H9 (cell line): ENCODE data around the gene GRIA1. TPM values are rescaled to one million over a fixed set of nuclear protein-coding genes. Genes with fewer than 3 reads are reported as not detected.

Experiments
- DNase-seq: peaks from one replicate; pipeline ENCODE4 v3.0.0-alpha.2; 2017
- H2AFZ ChIP-seq: one replicate; pipeline ENCODE4 v1.6.1; 2013; ENCODE audit warnings: mild to moderate bottlenecking, low read length, control low read depth, moderate library complexity
- H2AK5ac ChIP-seq: 2 replicates; pipeline ENCODE4 v1.6.1; 2013; ENCODE audit warnings: low read length, control low read depth, mixed read lengths; ENCODE audit not compliant: insufficient read length
- H2BK120ac ChIP-seq: one replicate; pipeline ENCODE4 v1.6.1; 2013; ENCODE audit warnings: low read depth, mild to moderate bottlenecking, low read length, control low read depth, inconsistent platforms; ENCODE audit not compliant: poor library complexity, severe bottlenecking
- H2BK12ac ChIP-seq: 2 replicates; pipeline ENCODE4 v1.6.1; 2013; ENCODE audit warnings: low read length, control low read depth, mixed read lengths, low read depth; ENCODE audit not compliant: insufficient read length
- H2BK15ac ChIP-seq: 2 replicates; pipeline ENCODE4 v1.6.1; 2013; ENCODE audit warnings: low read depth, low read length, control low read depth
- H2BK20ac ChIP-seq: one replicate; pipeline ENCODE4 v1.6.1; 2013; ENCODE audit warnings: low read depth, mild to moderate bottlenecking, low read length, control low read depth, inconsistent platforms; ENCODE audit not compliant: poor library complexity, severe bottlenecking
- H2BK5ac ChIP-seq: 2 replicates; pipeline ENCODE4 v1.6.1; 2013; ENCODE audit warnings: low read length, control low read depth, mixed read lengths; ENCODE audit not compliant: insufficient read length
- H3K14ac ChIP-seq: 2 replicates; pipeline ENCODE4 v1.6.1; 2013; ENCODE audit warnings: low read length, control low read depth; ENCODE audit not compliant: insufficient read depth
- H3K18ac ChIP-seq: 2 replicates; pipeline ENCODE4 v1.6.1; 2013; ENCODE audit warnings: low read depth, mild to moderate bottlenecking, mixed read lengths, low read length, control low read depth; ENCODE audit not compliant: insufficient read length
- H3K23ac ChIP-seq: 2 replicates; pipeline ENCODE4 v1.6.1; 2013; ENCODE audit warnings: low read length, control low read depth, mixed read lengths, low read depth; ENCODE audit not compliant: insufficient read length
- H3K23me2 ChIP-seq: 2 replicates; pipeline ENCODE4 v1.6.1; 2013; ENCODE audit warnings: low read depth, mild to moderate bottlenecking, mixed read lengths, low read length, control low read depth; ENCODE audit not compliant: insufficient read length, poor library complexity, severe bottlenecking
- H3K27ac ChIP-seq: 2 replicates; pipeline ENCODE4 v1.5.1; 2013; ENCODE audit warnings: low read length, control low read depth, mixed read lengths, low read depth; ENCODE audit not compliant: insufficient read length
- H3K27me3 ChIP-seq: 2 replicates; pipeline ENCODE4 v1.6.1; 2013; ENCODE audit warnings: low read length, control low read depth, inconsistent platforms; ENCODE audit not compliant: insufficient read depth
- H3K4ac ChIP-seq: 2 replicates; pipeline ENCODE4 v1.6.1; 2013; ENCODE audit warnings: low read depth, mild to moderate bottlenecking, control low read depth, inconsistent platforms, low read length, moderate library complexity
- H3K4me1 ChIP-seq: 2 replicates; pipeline ENCODE4 v1.6.1; 2013; ENCODE audit warnings: low read length, control low read depth, inconsistent platforms; ENCODE audit not compliant: insufficient read depth
- H3K4me2 ChIP-seq: 2 replicates; pipeline ENCODE4 v1.6.1; 2013; ENCODE audit warnings: low read length, control low read depth, mixed read lengths; ENCODE audit not compliant: insufficient read length, insufficient read depth
- H3K56ac ChIP-seq: 2 replicates; pipeline ENCODE4 v1.6.1; 2013; ENCODE audit warnings: low read depth, mild to moderate bottlenecking, mixed read lengths, low read length, control low read depth; ENCODE audit not compliant: insufficient read length
- H3K79me1 ChIP-seq: 2 replicates; pipeline ENCODE4 v1.6.1; 2013; ENCODE audit warnings: low read depth, mild to moderate bottlenecking, moderate library complexity, low read length, control low read depth, inconsistent platforms; ENCODE audit not compliant: insufficient read depth, poor library complexity, severe bottlenecking
- H3K79me2 ChIP-seq: 2 replicates; pipeline ENCODE4 v1.6.1; 2013; ENCODE audit warnings: low read length, control low read depth, inconsistent platforms; ENCODE audit not compliant: insufficient read depth
- H3K9ac ChIP-seq: 2 replicates; pipeline ENCODE4 v1.6.1; 2013; ENCODE audit warnings: low read length, control low read depth, mixed read lengths; ENCODE audit not compliant: insufficient read length; ENCODE audit errors: extremely low read depth
- H3K9me3 ChIP-seq: one replicate; pipeline ENCODE4 v1.6.1; 2013; ENCODE audit warnings: low read depth, low read length, inconsistent platforms; ENCODE audit not compliant: control insufficient read depth
- H3T11ph ChIP-seq: one replicate; pipeline ENCODE4 v1.6.1; 2013; ENCODE audit warnings: mild to moderate bottlenecking, low read length, control low read depth, inconsistent platforms
- H4K20me1 ChIP-seq: one replicate; pipeline ENCODE4 v1.6.1; 2013; ENCODE audit not compliant: control insufficient read depth, insufficient read length, insufficient read depth
- H4K5ac ChIP-seq: 2 replicates; pipeline ENCODE4 v1.6.1; 2013; ENCODE audit warnings: low read depth, mild to moderate bottlenecking, mixed read lengths, low read length, control low read depth; ENCODE audit not compliant: insufficient read length
- H4K8ac ChIP-seq: replicated peaks from 2 replicates; pipeline ENCODE4 v1.6.1; 2013; ENCODE audit warnings: low read length, control low read depth, mixed read lengths, low read depth; ENCODE audit not compliant: insufficient read length
- H4K91ac ChIP-seq: 2 replicates; pipeline ENCODE4 v1.6.1; 2013; ENCODE audit warnings: low read depth, mild to moderate bottlenecking, moderate library complexity, mixed read lengths, low read length, control low read depth; ENCODE audit not compliant: insufficient read length
- H3K27ac Mint-ChIP-seq, 3 experiments: 2 replicates in 2 of 3; 3 replicates in 1 of 3; pipeline ENCODE4 v1.8.0; 2020 to 2021; ENCODE audit warnings: mixed read lengths in 3 of 3, mild to moderate bottlenecking in 1 of 3, moderate library complexity in 1 of 3
- H3K27me3 Mint-ChIP-seq: 2 replicates; pipeline ENCODE4 v1.8.0; 2021; ENCODE audit warnings: low read depth, mild to moderate bottlenecking, moderate library complexity, mixed read lengths
- H3K36me3 Mint-ChIP-seq, 3 experiments: 2 replicates in 2 of 3; 3 replicates in 1 of 3; pipeline ENCODE4 v1.8.0; 2020 to 2021; ENCODE audit warnings: low read depth in 3 of 3, mixed read lengths in 3 of 3; ENCODE audit not compliant: insufficient read depth in 1 of 3
- H3K4me1 Mint-ChIP-seq, 2 experiments: 2 replicates each; pipeline ENCODE4 v1.8.0; 2020; ENCODE audit warnings: mixed read lengths in 2 of 2
- H3K4me3 Mint-ChIP-seq, 2 experiments: 2 replicates in 1 of 2; 3 replicates in 1 of 2; pipeline ENCODE4 v1.8.0; 2020 to 2021; ENCODE audit warnings: mild to moderate bottlenecking in 2 of 2, mixed read lengths in 2 of 2, moderate library complexity in 1 of 2
- H3K9me3 Mint-ChIP-seq, 2 experiments: 2 replicates in 1 of 2; 3 replicates in 1 of 2; pipeline ENCODE4 v1.8.0; 2020; ENCODE audit warnings: mild to moderate bottlenecking in 2 of 2, mixed read lengths in 2 of 2, moderate library complexity in 1 of 2
- WGBS: extraction: QIAGEN DNeasy Blood & Tissue Kit; methylation state at CpG from one replicate; pipeline ENCODE4 v1.1.7; 2013; ENCODE audit warnings: missing lambda C conversion rate, low lambda C conversion rate, mixed read lengths; ENCODE audit not compliant: insufficient read length; ENCODE audit errors: extremely low coverage; 5-methylcytosine and 5-hydroxymethylcytosine counted together
- total RNA-seq: library from RNA; stranded (reverse); gene quantifications from 2 replicates; pipeline ENCODE4 v1.2.1, GENCODE V29; 2021
- TF ChIP-seq, protein P1 (sequence below): fragments of 200-600 bp; sonication (generic); conservative IDR thresholded peaks from 3 replicates; pipeline ENCODE4 v1.8.0; 2021; ENCODE audit warnings: antibody characterized with exemption, mild to moderate bottlenecking

The GRIA1 gene
- total RNA-seq, 1 experiment from 2014 or later: 0.52 TPM

DNA sequence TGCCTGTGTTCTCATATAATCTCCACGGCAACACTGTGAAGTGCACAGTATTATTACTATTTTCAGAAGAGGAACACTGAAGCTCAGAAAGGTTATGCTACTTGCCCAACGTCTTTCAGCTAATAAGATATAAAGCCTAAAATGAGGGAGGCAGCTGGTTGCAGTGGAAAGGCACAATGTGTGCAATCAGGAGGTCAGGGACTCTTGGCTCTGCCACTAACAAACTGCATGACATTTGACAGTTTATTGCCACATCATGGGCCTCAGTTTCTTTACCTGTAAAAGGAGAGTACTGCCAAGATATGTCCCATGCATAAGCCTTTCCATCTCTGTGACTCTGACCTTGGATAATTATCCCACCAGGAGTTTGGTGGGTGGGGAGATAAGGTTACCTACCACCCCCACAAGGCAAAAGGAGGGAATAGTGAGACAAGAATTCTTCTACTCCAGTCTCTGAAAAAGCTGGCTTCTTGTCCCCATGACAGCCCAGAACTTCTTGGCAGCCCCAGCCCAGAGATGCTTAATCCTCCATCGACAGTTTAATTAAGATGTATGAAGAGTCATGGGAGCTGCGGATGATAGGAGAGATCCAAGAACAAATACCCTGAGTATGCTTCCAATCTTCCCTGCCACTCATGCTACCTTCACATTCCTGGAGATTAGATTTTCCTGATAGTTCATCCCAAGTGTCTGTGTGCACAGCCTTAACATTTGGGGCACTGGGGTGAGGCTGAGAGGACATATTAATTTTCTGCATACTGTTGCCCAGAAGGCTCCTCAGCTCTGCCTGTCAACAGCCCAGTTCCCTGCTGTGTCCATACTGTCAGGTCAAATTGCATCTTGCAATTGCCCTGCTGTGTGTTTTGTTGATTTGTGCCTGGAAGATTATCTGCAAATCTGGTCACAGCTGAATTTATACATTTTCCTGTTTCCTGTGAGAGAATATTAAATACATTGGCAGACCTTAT is 277.0 kb downstream of the GRIA1 start:
- no peak overlapping the region for H2AFZ ChIP-seq
- no peak overlapping the region for H2BK12ac ChIP-seq
- no peak overlapping the region for H3K27ac ChIP-seq
- no CpG with 5 or more reads among the region's 4 CpGs for WGBS
- H3K4me3 Mint-ChIP-seq: no peak overlapping the region
- 0 out of 2 replicates have a peak, but pooled peaks cover 4% of the 10 kb centered on the region for H3K4me1 ChIP-seq
- H3K14ac ChIP-seq: no peak overlapping the region
- H3K56ac ChIP-seq: no peak overlapping the region
- H3K27me3 Mint-ChIP-seq: no peaks in the 10 kb centered on the region
- no peak overlapping the region for H2AK5ac ChIP-seq
- no peak overlapping the region for H4K5ac ChIP-seq
- H3K79me2 ChIP-seq: no peaks in the 10 kb centered on the region
- H3K9ac ChIP-seq: no peak overlapping the region
- H3K9me3 ChIP-seq: no peaks in the 10 kb centered on the region
- H3K27me3 ChIP-seq: no peaks in the 10 kb centered on the region
- H3K4me1 Mint-ChIP-seq: peaks cover 8% of the 10 kb centered on the region in 2 experiments
- TF ChIP-seq, protein P1, sequence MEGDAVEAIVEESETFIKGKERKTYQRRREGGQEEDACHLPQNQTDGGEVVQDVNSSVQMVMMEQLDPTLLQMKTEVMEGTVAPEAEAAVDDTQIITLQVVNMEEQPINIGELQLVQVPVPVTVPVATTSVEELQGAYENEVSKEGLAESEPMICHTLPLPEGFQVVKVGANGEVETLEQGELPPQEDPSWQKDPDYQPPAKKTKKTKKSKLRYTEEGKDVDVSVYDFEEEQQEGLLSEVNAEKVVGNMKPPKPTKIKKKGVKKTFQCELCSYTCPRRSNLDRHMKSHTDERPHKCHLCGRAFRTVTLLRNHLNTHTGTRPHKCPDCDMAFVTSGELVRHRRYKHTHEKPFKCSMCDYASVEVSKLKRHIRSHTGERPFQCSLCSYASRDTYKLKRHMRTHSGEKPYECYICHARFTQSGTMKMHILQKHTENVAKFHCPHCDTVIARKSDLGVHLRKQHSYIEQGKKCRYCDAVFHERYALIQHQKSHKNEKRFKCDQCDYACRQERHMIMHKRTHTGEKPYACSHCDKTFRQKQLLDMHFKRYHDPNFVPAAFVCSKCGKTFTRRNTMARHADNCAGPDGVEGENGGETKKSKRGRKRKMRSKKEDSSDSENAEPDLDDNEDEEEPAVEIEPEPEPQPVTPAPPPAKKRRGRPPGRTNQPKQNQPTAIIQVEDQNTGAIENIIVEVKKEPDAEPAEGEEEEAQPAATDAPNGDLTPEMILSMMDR: no peak
- no peaks in the 10 kb centered on the region for H3K23me2 ChIP-seq
- no peak overlapping the region for H2BK20ac ChIP-seq
- no peak overlapping the region for H2BK15ac ChIP-seq
- no peak overlapping the region for H3K4ac ChIP-seq
- H3K4me2 ChIP-seq: no peak overlapping the region
- no peak overlapping the region for H2BK5ac ChIP-seq
- H3K27ac Mint-ChIP-seq: no peak overlapping the region
- H3K79me1 ChIP-seq: no peaks in the 10 kb centered on the region
- H3T11ph ChIP-seq: no peak overlapping the region
- no peaks in the 10 kb centered on the region for H3K9me3 Mint-ChIP-seq
- H4K8ac ChIP-seq: no peak overlapping the region
- H3K18ac ChIP-seq: no peak overlapping the region
- H3K36me3 Mint-ChIP-seq: no peaks in the 10 kb centered on the region
- H4K20me1 ChIP-seq: no peaks in the 10 kb centered on the region
- H4K91ac ChIP-seq: no peak overlapping the region
- no peak for DNase-seq
- no peak overlapping the region for H2BK120ac ChIP-seq
- H3K23ac ChIP-seq: no peak overlapping the region
